Immature natural killer cell (primary cell): ENCODE data around the gene TUBB3. TPM values are rescaled to one million over a fixed set of nuclear protein-coding genes. Genes with fewer than 3 reads are reported as not detected.
"Not testable (repeated sequence)": the region's sequence is repeated elsewhere in the genome, so short reads cannot be mapped to it uniquely, and the experiment has no call there.

Experiments
- DNase-seq, 3 donors: peaks; one replicate each; pipeline ENCODE4 v3.0.0; 2022; ENCODE audit warnings: mixed read lengths in 1 of 3
- H3K27ac Mint-ChIP-seq, 6 donors: one replicate each; pipeline ENCODE4 v1.8.0; 2020; ENCODE audit warnings: mixed read lengths in 6 of 6, mild to moderate bottlenecking in 5 of 6, inconsistent platforms in 4 of 6, moderate library complexity in 3 of 6
- H3K27me3 Mint-ChIP-seq, 3 donors: one replicate each; pipeline ENCODE4 v1.8.0; 2020 to 2021; ENCODE audit warnings: low read depth in 3 of 3, mild to moderate bottlenecking in 3 of 3, mixed read lengths in 3 of 3, moderate library complexity in 3 of 3, inconsistent platforms in 1 of 3
- H3K36me3 Mint-ChIP-seq, 3 donors: one replicate each; pipeline ENCODE4 v1.8.0; 2020; ENCODE audit warnings: mixed read lengths in 3 of 3, inconsistent platforms in 2 of 3, mild to moderate bottlenecking in 2 of 3
- H3K4me1 Mint-ChIP-seq, 2 donors: one replicate each; pipeline ENCODE4 v1.8.0; 2020; ENCODE audit warnings: inconsistent platforms in 2 of 2, mild to moderate bottlenecking in 2 of 2, mixed read lengths in 2 of 2, moderate library complexity in 1 of 2
- H3K4me3 Mint-ChIP-seq, 5 donors: one replicate each; pipeline ENCODE4 v1.8.0; 2020; ENCODE audit warnings: mild to moderate bottlenecking in 5 of 5, mixed read lengths in 5 of 5, inconsistent platforms in 3 of 5, moderate library complexity in 3 of 5
- H3K9me3 Mint-ChIP-seq, 6 donors: one replicate each; pipeline ENCODE4 v1.8.0; 2020; ENCODE audit warnings: mild to moderate bottlenecking in 6 of 6, mixed read lengths in 6 of 6, inconsistent platforms in 4 of 6, moderate library complexity in 3 of 6
- polyA plus RNA-seq, 3 donors: library from polyadenylated mRNA; unstranded; fragments of 300-500 nt; fragmentation: Illumina TruSeq; gene quantifications; one replicate each; pipeline ENCODE4 v1.2.3, GENCODE V29; 2021

TUBB3 gene
- polyA plus RNA-seq, 3 donors from 2014 or later = not detected

DNA sequence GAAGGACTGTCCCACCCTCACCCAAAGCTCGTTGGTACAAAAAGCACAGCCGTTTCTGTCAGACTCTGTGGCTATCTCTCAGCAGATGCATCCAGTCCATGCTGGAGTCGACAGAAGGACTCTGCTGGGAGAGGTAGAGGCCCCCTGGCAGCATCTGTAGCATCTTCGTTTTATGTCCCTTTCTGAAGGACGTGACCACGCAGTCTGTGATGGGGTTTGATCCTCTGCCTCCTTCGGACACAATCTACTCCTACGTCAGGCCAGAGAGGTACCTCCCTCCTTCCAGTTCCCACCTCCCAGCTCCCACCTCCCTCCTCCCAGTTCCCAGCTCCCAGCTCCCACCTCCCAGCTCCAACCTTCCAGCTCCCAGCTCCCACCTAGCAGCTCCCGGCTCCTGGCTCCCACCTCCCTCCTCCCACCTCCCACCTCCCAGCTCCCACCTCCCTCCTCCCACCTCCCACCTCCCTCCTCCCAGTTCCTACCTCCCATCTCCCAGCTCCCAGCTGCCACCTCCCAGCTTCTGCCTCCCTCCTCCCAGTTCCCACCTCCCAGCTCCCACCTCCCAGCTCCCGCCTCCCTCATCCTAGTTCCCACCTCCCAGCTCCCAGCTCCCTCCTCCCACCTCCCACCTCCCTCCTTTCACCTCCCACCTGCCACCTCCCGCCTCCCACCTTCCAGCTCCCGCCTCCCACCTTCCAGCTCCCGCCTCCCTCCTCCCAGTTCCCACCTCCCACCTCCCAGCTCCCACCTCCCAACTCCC is 15.9 kb upstream of the TUBB3 start:
- Mint-ChIP-seq H3K36me3 (peaks cover 0 to 11% (median 0%) of the 10 kb centered on the region in 3 donors), H3K27ac (peak overlapping the region in 1 of 6 donors; percentile 40), H3K9me3 (no peaks in the 10 kb centered on the region), H3K4me1 (peaks cover 10 to 14% of the 10 kb centered on the region in 2 donors), H3K27me3 (peaks cover 2 to 13% (median 2%) of the 10 kb centered on the region in 3 donors), H3K4me3 (peak overlapping the region in 1 of 5 donors; percentile 9)
- DNase-seq = no peak

DNA sequence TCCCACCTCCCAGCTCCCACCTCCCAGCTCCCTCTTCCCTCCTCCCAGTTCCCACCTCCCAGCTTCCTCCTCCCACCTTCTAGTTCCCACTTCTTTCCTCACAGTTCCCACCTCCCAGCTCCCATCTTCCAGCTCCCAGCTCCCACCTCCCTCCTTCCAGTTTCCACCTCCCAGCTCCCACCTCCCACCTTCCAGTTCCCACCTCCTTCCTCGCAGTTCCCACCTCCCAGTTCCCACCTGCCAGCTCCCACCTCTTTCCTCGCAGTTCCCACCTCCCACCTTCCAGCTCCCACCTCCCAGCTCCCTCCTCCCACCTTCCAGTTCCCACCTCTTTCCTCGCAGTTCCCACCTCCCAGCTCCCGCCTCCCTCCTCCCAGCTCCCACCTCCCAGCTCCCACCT is 14.9 kb upstream of the TUBB3 start:
- Mint-ChIP-seq H3K36me3 (peaks cover 0 to 11% (median 0%) of the 10 kb centered on the region in 3 donors), H3K9me3 (no peaks in the 10 kb centered on the region), H3K27ac (no peak overlapping the region), H3K4me1 (peaks cover 10 to 16% of the 10 kb centered on the region in 2 donors), H3K4me3 (no peak overlapping the region), H3K27me3 (peaks cover 2 to 15% (median 2%) of the 10 kb centered on the region in 3 donors)
- no peak for DNase-seq

DNA sequence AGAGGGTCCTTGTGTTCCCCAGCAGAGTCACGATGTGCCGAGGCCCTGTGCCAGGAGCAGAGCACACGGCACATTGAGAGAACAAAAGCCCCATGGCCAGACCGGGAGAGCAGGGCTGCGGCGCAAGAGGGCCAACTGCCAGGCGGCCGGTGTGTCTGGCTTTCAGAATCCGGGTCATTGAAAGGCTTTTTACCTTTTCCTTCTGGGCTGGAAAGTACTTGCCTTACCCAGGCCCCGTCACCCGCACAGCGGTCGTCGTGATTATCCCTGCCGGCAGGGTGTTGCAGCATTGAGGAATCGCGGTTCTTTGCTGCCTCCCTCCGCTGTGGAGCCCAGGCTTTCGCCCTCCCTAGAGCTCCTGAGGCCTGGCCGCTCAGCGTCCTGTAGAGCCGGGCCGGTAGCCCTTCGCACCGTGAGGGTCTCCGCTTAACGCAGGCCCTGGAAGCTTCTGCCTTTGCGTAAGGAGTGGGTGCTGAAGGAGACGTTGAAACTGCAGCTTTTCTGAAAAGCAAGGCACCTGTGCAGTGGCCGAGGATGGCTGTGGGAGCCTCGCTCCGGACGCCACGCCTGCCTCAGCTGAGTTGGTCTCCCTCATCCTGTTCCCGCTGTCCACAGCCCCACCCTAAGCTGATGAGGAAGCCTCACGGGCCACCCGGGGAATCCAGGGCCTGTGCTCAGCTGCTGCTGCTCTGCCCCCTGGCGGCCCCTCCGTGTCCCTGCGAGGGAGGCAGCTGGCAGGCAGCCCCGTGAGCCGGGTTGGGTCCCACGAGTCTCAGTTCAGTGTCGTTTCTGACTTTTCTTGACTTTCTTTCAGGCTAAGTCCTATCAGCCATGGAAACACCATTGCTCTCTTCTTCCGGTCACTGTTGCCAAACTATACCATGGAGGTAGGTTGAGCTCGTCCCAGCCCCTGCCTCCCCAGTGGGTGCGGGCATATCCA is 13.1 kb upstream of the TUBB3 start:
- Mint-ChIP-seq H3K4me3 (no peak overlapping the region), H3K27me3 (peaks cover 2 to 18% (median 2%) of the 10 kb centered on the region in 3 donors), H3K27ac (peak overlapping the region in 2 of 6 donors; percentile 24 to 34), H3K36me3 (peaks cover 0 to 11% (median 0%) of the 10 kb centered on the region in 3 donors), H3K4me1 (peaks cover 10 to 23% of the 10 kb centered on the region in 2 donors), H3K9me3 (no peaks in the 10 kb centered on the region)
- peak; percentile 49 to 69 (median 57) for DNase-seq

DNA sequence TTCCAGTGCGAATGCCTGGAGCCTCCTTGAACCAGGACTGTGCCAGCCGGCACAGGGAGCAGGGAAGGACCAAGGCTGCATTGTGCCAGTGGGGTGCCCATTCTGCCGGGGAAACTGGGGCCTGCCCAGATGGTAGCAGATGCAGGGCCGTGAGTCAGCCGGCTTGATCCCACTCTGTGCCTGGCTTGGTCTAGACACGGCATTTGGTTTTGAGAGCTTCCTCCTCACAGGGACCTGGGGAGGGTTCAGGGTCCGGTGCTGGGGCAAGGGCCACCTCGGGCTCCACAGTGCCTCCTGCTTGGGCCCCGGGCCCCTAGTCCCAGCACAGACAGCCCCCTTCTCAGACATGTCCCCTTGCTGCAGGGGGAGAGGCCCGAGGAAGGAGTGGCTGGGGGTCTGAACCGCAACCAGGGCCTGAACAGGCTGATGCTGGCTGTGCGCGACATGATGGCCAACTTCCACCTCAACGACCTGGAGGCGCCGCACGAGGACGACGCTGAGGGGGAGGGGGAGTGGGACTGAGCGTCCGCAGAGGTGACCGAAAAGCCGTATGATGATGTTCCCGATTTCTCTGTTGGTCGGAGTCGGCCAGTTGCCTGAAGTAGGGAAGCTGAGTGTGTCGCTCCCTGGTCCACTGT is 12.3 kb upstream of the TUBB3 start:
- H3K27ac Mint-ChIP-seq = peak overlapping the region in 1 of 6 donors; percentile 24
- no peaks in the 10 kb centered on the region for H3K9me3 Mint-ChIP-seq
- no peak for DNase-seq
- peaks cover 0 to 8% (median 0%) of the 10 kb centered on the region in 3 donors for H3K36me3 Mint-ChIP-seq
- no peak overlapping the region for H3K4me3 Mint-ChIP-seq
- H3K27me3 Mint-ChIP-seq = peaks cover 2 to 15% (median 2%) of the 10 kb centered on the region in 3 donors
- H3K4me1 Mint-ChIP-seq = peaks cover 10 to 28% of the 10 kb centered on the region in 2 donors

DNA sequence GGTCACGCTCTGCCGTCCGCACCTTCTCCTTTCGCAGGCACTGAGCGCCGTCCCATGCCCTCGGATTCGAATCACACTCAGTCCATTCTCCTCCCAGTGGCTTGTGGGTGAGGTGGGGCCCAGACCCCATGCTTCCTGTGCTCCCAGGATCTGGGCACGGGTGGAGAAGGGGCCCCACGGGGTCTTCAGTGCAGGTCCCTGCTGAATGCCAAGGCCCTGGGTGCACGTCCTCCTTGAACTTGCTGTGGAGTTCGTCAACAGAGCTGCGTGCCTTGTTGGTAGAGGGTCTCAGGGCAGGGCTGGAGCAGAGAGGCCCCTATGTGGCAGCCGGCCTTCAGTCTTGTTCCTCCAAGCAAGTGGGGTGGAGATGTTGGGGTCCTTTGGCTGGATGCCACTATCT is 11.8 kb upstream of the TUBB3 start:
- H3K36me3 Mint-ChIP-seq = peaks cover 0 to 8% (median 0%) of the 10 kb centered on the region in 3 donors
- no peak overlapping the region for H3K27ac Mint-ChIP-seq
- no peak overlapping the region for H3K4me3 Mint-ChIP-seq
- peaks cover 7 to 29% of the 10 kb centered on the region in 2 donors for H3K4me1 Mint-ChIP-seq
- H3K9me3 Mint-ChIP-seq = no peaks in the 10 kb centered on the region
- peaks cover 2 to 15% (median 3%) of the 10 kb centered on the region in 3 donors for H3K27me3 Mint-ChIP-seq
- DNase-seq = no peak

DNA sequence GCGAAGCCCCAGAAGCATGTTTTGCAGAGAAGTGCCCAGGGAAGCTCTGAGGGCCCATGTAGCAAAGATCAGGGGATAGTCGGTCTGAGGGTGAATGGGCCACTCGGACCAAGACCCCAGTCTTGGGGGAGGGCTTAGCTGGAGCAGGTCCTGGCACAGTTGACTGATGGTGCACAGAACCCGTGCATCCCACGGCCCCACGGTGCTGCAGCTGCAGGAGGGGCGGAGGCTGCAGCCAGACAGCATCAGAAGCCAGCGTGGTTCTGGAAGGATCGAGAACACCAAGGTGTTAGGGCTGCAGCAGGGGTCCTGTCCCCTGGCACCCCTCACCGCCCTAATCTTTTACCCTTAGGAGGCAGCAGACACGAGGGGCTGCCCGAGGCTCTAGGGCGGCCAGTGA is 11.0 kb upstream of the TUBB3 start:
- no peaks in the 10 kb centered on the region for H3K9me3 Mint-ChIP-seq
- H3K27ac Mint-ChIP-seq = peak overlapping the region in 1 of 6 donors; percentile 28
- no peak for DNase-seq
- no peak overlapping the region for H3K4me3 Mint-ChIP-seq
- peaks cover 2 to 13% (median 3%) of the 10 kb centered on the region in 3 donors for H3K27me3 Mint-ChIP-seq
- H3K36me3 Mint-ChIP-seq = peaks cover 0 to 3% (median 0%) of the 10 kb centered on the region in 3 donors
- H3K4me1 Mint-ChIP-seq = peaks cover 0 to 29% of the 10 kb centered on the region in 2 donors

DNA sequence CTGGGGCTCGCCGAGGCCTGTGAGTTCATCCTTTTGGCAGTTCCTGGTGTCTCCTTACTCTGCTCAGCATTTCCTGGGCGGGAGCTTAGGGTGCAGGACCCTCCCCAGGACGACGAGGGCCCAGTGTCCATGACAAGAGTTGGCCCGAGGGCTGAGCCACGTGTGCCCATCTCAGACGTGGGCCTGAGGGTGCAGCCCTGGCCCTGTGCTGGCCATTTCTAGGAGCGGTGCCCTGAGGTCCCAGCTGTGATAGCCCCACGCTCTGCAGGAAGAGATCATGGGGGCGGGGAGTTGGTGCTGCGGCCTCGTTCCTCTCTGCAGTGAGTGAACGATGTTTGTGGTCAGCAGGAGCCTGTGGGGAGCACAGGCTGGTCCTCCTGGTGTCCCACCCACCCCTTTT is 10.5 kb upstream of the TUBB3 start:
- peaks cover 0 to 3% (median 0%) of the 10 kb centered on the region in 3 donors for H3K36me3 Mint-ChIP-seq
- no peaks in the 10 kb centered on the region for H3K9me3 Mint-ChIP-seq
- no peak overlapping the region for H3K27ac Mint-ChIP-seq
- peaks cover 4 to 18% (median 6%) of the 10 kb centered on the region in 3 donors for H3K27me3 Mint-ChIP-seq
- DNase-seq = no peak
- H3K4me1 Mint-ChIP-seq = peaks cover 4 to 34% of the 10 kb centered on the region in 2 donors
- H3K4me3 Mint-ChIP-seq = no peak overlapping the region

DNA sequence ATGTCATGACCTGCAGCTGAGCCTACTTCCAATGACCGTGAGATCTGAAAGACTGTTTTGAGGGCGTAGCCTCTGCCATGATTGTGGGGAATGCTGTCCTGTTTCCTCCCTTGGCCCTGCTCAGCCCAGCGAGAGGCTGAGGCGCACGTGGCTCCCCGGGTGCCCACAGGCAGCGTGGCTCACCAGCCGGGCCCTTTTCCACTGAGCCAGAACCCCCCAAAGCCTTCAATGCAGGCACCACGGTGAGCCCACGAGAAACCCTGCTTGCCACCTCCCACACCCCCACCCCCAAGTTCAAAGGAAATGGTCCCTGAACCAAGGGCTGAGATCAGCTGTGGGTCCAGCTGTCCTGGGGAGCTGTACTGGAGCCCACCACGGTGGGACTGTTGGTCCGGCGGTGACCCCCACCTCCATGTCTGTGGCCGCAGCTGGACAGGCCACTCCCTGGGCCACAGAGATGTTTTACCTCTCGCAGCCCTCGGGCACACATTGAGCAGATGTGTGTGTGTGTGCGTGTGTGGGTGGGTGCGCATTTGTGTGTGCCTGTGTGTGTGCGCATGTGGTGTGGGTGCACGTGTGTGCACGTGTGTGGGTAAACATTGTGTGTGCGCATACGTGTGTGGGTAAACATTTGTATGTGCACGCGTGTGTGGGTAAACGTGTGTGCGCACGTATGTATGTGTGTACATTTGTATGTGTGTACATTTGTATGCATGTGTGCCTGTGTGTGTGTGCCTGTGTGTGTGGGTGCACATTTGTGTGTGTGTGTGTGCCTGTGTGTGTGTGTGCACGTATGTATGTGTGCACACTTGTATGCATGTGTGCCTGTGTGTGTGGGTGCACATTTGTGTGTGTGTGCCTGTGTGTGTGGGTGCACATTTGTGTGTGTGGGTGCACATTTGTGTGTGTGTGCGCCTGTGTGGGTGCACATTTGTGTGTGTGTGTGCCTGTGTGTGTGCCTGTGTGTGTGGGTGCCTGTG is 9.4 kb upstream of the TUBB3 start:
- Mint-ChIP-seq H3K4me1 (peaks cover 8 to 41% of the 10 kb centered on the region in 2 donors), H3K9me3 (no peaks in the 10 kb centered on the region), H3K27me3 (peaks cover 8 to 26% (median 12%) of the 10 kb centered on the region in 3 donors), H3K4me3 (peak overlapping the region in 1 of 5 donors; percentile 42), H3K27ac (peak overlapping the region in 3 of 6 donors; percentile 4 to 57 (median 15)), H3K36me3 (peaks cover 0 to 3% (median 0%) of the 10 kb centered on the region in 3 donors)
- DNase-seq = no peak

DNA sequence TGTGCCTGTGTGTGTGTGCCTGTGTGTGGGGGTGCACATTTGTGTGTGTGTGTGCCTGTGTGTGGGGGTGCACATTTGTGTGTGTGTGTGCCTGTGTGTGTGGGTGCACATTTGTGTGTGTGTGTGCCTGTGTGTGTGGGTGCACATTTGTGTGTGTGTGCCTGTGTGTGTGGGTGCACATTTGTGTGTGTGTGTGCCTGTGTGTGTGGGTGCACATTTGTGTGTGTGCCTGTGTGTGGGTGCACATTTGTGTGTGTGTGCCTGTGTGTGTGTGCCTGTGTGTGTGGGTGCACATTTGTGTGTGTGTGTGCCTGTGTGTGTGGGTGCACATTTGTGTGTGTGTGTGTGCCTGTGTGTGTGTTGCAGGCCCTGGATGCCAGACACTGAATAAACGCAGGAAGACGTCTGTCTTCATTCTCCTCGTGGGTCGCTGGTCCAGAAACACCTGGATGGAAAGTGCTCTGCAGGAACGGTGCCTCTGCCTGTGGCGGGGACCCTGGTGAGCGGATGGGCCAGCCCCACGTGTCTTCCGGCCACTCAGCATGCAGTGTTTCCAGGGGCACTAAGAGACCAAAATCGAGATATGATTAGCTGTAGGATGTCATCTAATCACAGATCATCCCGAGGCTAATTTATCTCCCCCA is 8.4 kb upstream of the TUBB3 start:
- H3K4me3 Mint-ChIP-seq, H3K36me3 Mint-ChIP-seq, H3K27ac Mint-ChIP-seq, H3K9me3 Mint-ChIP-seq, DNase-seq: not testable (repeated sequence)
- Mint-ChIP-seq H3K27me3 (peaks cover 12 to 24% (median 14%) of the 10 kb centered on the region in 3 donors), H3K4me1 (peaks cover 10 to 47% of the 10 kb centered on the region in 2 donors)

DNA sequence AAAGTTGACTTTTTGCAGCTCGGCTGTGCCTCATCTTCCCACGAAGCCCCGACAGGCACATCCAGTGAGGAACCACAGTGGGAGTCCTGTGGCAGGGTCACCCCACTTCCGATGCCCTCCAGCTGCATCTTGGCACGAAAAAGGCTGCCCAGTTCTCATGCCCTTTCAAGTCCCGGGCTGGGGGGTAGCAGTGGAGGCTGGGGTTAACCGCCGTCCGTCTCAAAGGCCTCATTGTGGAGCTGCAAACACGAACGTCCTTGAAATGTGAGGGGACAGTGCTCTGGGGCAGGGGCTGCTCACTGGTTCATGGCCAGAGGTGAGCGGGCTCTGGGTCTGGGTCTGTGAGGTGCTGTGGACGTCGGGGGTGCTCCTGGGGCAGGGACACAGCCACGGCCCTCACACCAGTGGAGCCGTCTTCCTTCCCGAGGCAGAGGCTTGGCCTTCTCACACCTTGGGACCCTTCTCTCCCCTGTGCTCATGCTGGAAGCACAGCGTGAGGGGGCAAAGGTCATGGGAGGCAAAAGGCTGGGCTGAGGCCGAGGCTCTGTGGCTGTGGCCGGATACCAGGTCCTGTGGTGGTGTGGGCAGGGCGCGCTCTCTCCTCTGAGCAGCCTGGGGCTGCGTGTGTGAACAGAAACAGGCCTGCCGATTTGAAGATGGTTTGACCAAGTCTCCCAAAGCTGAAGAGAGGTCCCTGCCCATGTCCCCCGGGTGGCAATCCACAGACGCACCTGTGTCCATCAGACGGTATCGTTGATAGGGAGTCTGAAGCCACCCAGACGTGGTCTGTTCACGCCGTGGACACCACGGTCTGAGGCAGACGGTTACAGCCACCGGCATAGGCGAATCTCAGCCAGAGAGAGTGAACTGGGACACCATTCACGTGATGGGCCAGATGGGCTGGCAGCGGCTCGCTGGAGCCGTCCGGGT is 7.6 kb upstream of the TUBB3 start:
- peak overlapping the region in 1 of 6 donors; percentile 68 for H3K27ac Mint-ChIP-seq

DNA sequence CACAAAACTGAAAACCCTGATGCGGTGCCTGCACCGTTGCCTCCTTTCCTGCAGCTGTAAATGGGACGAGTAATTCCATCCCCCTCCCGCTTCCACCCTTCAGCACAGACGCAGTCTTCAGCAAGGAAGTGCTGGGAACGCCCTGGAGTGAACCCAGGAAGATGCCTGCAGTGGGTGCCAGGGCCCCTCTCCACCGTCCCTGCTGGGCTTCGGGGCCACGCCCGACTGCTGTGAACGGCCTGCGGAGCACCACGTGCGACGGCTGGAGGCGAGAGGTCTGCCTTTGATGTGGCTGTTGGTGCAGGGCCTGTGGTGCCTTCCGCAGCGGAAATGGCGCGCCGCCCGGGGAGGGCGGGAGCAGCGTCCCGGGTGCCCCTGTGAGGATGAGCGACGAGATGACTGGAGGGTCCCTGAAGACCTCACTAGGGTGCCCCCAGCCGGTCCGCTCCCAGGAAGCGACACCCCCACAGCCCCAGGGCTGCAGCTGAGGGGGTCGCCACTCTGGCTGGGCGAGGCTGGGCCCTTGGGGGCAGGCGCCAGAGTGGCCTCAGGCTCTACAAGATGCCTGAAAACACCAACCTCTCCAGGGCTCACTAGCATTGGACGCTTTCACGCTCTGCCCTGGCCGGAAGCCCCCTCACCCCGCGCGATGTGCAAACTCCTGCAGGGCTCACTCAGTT is 5.2 kb upstream of the TUBB3 start:
- Mint-ChIP-seq H3K27me3 (peaks cover 18 to 24% (median 23%) of the 10 kb centered on the region in 3 donors), H3K36me3 (peaks cover 0 to 4% (median 0%) of the 10 kb centered on the region in 3 donors), H3K27ac (peak overlapping the region in 5 of 6 donors; percentile 26 to 82 (median 76)), H3K4me3 (peak overlapping the region; percentile 73 to 82 (median 77)), H3K4me1 (peaks cover 15 to 57% of the 10 kb centered on the region in 2 donors), H3K9me3 (no peaks in the 10 kb centered on the region)
- DNase-seq = peak; percentile 91

More for the DNA sequence above, 7.6 kb upstream of the TUBB3 start:
- Mint-ChIP-seq H3K4me1 (peaks cover 15 to 50% of the 10 kb centered on the region in 2 donors), H3K9me3 (no peaks in the 10 kb centered on the region), H3K27me3 (peaks cover 14 to 24% (median 18%) of the 10 kb centered on the region in 3 donors), H3K4me3 (peak overlapping the region in 3 of 5 donors; percentile 38 to 70 (median 39)), H3K36me3 (peaks cover 0 to 4% (median 3%) of the 10 kb centered on the region in 3 donors)
- DNase-seq = no peak
